Fibroblast of skin of right biceps (primary cell): ENCODE results near the gene SMARCC1.

Experiments
- DNase-seq: peaks from one replicate; pipeline ENCODE4 v3.0.0-alpha.2; 2013

The SMARCC1 gene

DNA sequence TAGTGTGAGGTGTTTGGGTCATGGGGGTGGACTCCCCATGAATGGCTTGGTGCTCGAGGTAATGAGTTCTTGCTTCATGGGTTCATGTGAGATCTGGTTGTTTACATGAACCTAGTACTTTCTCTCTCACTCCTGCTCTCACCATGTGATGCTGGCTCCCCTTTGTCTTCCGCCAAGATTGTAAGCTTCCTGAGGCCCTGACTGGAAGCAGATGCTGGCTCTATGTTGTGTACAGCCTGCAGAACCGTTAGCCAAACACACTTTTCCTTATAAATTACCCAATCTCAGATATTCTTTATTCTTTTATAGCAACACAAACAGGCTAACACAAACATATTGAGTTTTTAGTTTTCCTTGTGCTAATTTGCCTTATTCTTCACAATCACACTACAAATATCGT lies 199.9 kb downstream of the SMARCC1 start:
- no peak for DNase-seq

DNA sequence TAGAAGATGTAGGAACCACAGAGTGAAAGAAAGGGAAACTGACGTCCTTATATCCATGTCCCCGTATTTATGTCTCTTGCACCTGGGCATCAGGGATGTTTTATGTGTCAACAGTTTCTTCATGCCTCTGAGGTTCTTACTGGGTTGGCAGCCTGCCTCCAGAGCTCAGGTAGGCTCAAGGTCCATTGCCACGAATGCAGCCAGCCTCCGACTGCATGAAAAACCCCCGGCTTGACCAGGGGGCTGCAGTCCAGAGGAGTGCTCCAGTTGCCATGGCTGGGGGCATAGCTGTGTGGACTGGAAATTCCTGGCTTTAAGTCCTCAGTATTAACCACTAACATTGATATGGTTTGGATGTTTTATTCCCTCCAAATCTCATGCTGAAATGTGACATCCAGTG lies 200.3 kb downstream of the SMARCC1 start:
- DNase-seq = no peak

DNA sequence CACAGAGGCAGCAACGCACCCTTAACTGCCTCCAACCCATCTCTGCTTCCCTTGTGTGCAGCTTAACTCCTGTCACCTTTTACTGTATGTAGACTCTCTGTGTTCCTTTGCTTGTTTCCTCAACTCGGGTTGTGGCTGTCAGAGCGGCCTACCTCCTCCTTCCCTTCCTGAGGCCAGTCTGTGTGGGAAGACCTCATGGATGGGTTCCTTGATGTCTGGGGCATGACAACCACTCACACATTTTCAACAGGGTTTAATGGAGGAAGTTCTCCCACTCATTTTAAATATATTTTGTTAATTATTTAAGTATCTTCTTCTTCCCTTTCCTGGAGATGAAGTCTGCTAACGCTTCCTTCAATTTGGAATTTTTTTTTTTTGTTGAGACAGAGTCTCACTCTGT lies 201.2 kb downstream of the SMARCC1 start:
- no peak for DNase-seq

DNA sequence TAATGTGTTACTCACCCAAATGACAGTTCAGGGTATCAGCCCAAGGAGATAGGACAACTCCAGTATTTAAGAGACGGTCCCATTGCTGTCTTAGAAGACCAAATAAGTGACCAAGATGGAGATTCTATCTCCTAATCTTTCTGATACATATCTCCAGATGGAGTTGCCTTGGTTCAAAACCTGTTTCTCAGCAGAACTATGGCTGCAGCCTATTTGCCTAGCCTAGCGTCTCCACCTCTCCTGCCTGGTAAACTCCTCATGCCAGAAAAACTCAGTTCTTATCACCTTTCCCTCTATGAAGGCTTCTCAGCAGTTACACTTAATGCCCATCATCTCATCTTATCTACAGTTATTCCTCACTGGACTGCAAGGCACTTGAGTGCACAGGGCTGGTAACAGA lies 201.8 kb downstream of the SMARCC1 start:
- DNase-seq = no peak

DNA sequence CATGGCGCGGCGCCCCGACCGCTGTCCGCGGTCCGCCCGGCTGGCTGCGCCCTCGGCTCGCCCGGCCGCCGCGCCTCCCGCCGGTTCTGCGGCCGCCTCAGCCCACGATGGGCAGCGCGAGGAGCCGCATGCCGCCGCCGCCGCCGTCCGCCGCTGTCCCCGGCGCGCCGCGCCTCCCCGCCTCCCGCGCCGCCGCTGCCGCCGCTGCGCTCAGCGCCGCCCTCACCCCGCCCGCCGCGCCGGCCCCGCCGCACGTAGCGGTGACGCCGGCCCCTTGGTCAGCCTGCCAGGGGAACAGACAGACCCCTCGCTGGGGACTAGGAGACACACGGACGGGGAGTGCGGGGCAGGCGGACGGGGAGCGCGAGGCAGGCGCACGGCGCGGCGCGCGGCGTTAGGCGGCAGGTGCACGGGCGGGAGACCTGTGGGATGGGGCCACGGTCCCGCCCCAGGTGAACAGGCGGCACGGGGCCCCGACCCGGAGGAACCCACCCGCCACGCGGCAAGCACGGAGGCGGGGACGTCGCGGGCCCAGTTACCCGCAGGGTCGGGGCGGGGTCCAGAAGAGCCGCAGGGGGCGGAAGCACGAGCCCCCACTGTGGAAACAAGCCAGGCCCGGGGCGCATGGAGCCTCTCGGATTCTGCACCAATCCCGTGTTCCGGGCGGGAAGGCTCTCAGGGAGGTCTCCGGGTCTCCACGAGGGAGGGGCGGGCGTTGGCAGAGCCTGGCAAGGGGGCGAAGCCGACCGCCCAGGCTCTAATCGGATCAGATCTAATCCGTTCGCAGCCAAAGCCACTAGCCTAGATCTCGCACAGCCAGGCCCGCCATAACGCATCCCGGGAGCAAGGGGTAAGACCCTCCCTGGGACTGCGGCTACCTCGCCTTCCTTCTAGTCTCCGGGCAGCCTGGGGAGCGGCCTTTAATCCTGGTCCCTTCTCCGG lies 202.7 kb downstream of the SMARCC1 start, which contains the start of gene CSPG5:
TSS of gene CSPG5 (minus strand) at position 175 of the 942 bp plus-strand sequence. CDS start at position 3, 172 bp downstream.
- no peak for DNase-seq

DNA sequence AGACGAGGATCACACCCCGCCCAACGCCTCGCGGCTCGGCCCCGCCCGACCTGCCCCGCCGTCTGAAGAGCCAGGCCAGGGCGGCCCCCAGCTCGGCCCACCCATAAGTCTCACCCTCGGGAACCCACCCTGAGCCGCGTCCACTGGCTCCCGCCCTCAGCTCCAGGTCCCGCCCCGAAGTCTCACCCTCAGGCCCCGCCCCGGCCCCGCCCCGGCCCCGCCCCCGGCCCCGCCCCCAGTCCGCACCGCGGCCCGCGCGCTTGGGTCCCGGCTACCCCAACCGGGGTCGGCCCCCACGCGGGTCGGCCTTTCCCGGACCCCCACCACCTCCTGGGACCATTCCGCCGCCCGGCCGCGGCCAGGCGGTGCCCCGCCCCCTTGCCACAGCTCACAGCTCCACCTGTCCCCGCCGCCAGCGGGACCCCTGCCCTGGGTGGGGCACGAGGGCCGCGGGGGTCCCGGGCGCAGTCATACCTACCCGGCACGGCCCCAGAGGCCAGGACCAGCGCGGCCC lies 203.5 kb downstream of the SMARCC1 start:
- DNase-seq = peak; percentile 15

DNA sequence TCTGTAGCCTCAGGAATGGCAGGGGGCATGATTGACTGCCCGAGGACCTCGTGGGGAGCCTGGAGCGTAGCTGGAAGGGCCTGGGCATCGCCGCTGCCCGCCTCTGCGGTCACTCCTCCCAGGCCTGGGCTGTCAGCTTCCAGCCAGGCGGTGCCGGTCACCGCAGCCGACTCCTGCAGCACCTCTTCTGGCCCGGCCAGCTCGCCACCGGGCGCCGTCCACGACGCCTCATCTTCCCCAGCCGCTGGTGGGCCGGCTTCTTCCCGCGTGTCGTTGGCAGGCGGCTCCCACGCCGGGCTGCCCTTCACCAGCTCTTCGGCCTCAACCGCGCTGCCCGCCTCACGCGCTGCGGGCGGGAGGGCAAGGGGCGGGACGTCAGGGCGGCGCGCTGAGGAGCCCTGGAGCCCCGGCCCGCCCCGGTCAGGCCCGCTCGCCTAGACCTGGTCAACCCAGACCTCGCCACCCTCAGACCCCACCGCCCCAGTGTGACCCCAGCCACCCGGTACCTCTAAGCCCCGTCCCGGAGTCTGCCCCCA lies 204.0 kb downstream of the SMARCC1 start:
- no peak for DNase-seq

DNA sequence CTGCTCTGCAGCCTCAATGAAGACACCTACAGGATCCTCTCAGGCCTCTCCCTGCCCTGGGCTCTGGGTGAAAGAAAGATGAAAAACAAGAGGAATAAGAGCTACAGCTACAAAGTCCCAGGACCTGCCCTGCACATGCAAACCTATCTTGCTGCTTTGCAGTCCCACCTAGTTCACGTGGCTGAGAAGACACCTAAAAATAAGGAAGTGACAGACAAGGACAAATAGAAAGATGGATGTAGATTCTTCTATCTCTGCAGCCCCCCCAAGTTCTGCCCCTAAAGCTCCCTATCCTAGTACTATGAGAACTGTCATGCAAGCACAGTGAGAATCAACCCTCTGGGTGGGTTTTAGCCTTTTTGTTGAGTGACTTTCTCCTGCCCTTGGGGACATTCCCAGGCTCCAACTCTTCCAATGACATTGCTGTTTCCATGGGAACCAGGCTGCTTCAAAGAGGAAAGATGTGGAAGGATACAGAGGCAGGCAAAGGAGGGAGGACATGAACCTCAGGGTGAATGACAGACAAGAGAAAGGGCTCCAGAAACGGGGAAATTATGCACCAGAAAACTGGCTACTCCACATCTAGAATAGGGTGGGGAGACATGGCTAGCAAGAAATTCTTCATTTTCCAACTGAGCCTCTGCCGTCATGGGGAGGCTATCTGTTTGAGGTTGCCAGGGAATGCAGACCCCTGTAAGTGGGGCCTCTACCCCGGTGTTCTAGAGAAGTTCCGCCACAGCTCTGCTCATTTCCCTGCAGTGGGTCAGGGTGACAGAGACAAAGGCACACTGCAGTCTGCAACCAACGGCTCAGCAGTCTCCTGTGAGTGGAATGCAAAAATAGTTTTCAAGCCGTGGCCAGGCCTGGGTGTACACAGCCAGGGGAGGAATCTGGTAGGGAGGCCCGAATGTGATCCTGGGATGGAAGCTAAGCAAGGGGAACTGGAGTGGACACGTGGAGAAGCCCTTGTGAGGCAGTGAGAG lies 208.2 kb downstream of the SMARCC1 start:
- no peak for DNase-seq

DNA sequence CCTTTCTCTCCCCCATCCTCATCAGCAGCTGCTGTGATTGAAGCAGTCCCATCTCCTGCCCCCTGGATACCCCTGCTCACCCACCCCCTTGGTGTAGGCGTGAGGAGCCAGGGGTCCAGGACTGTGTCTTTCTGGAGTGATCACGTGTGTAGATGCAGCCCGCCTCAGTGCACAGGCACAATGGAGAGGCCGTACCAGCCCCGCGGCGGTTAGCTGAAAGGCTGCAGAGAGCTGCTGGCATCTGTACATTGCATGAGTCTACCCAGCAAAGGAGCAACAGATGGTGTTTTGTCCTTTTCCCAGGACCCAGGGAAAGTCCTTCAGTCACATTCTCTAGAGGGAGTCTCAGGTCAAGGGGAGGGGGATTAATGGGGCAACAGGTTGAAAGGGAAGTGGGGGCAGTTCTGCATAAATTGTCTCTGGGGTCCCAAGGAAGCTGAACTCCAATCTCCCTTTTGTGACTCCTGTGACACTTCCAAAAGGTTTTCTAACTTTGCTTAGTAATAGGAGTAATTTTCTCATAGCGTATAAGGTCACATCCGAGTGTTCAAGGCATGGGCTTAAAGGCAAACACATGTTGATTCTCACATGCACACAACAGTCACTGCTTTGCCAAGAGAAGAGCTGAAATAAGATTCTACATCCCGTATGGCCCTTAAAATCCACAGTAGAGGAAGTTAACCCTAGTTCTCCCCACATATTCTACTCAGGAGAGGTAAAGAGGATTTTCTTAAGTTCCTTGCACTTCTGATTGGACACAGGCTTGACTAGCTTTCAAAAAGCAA lies 210.1 kb downstream of the SMARCC1 start:
- DNase-seq = no peak

DNA sequence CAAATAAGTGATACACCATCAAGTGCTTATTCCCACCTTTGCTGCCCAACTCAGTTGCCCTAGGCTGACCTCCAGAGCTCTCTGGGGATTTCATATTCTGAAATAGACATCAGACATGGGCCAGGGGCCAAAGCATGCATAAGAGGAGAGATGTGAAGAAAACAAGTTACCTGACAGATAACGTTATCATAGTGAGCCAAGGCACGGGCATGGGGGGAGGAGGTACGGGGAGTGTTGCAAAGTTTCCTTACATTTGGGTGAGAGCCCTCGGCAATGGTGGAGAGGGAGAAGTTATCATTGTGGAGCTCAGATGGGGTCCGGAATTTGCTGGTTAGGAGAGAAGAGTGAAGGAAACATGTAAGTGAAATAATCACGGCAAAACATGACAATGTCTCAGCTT lies 212.8 kb downstream of the SMARCC1 start:
- DNase-seq = no peak

DNA sequence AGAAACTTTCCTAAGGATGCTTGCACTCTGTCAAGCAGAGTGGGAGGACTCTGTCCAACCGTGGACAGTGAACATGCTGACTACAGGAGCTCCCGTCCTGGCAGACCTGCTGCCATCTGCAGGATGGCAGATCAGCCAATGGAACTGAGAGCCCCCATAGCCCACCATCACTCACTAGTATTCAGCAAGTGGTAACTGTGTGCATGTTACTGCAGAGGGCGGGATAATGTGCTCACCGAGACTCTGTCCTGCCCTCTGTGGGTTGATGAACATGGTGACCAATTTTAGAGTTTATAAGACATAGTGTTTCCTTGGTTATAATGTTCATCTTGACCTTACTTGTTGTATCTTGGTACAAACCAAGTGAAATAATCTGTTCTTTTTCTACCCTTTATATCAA lies 214.5 kb downstream of the SMARCC1 start:
- no peak for DNase-seq

DNA sequence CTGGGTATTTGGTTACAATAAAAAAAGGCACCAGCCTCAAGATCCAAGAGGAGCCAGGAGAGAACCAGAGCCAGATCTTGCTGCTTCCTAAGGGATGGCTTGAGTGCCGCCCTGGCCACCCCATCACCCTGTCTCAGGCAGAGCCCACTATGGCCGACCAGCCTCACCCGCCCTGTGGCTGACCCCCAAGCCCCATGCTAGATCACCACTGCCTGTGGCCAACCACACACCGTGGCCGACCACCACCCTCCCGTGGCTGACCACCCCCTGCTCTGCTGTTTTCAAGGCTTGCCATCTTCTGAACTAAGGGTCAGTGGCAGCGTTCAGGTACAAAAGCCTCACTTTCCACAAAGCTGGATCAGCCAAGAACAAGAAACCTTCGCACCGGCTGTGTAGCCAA lies 215.0 kb downstream of the SMARCC1 start:
- no peak for DNase-seq

DNA sequence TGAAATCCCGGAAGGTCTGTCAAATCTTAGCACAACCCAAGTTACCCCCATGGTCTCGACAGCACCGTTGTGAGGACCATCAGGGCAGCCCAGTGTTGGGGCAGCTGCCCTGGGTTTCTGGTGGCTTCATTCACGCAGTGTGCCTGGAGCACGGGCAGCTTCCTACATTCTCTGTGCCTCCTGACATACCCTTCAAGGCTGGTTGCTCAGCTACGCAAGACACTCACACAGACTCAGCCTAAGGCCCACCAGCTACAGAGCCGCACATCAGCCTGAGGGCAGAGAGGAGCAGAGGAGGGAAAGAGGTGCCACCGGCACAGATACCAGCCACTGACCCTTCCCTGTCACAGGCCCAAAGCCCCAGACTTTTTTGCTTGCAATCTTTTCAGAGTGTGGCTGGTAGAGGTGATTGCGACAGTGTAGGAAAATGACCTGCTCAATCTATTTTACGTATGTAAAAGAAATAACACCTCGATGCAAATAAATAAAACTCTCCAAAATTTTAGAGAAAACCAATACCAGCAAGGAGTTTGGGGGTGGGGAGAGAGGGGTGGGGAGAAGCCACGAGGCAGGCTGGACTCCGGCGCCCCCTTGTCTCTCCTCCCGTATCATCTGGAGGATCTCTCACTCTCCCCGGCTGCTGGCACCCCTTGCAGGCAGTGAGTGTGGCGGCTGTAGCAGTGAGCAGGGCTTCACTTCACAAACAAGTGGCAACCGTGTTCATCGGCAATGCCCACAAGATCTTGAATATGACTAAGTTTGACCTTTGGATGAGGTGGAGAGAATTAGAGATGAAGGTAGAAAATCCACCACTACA lies 215.8 kb downstream of the SMARCC1 start:
- no peak for DNase-seq

DNA sequence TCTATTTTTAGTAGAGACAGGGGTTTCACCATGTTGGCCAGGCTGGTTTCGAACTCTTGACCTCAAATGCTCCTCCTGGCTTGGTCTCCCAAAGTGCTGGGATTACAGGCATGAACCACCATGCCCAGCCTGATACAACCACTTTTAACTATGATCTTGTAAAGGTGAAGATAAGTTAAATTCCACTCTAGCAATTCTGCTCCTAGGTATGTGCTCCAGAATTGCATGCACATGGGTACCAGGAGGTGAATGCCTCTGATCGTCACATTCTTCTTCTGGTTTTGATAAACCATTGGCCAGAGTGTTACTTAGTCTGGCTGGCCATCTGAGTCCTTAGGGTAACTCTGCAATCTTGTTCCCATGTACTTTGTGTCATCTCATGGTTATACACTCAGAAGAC lies 225.3 kb downstream of the SMARCC1 start:
- DNase-seq = no peak

DNA sequence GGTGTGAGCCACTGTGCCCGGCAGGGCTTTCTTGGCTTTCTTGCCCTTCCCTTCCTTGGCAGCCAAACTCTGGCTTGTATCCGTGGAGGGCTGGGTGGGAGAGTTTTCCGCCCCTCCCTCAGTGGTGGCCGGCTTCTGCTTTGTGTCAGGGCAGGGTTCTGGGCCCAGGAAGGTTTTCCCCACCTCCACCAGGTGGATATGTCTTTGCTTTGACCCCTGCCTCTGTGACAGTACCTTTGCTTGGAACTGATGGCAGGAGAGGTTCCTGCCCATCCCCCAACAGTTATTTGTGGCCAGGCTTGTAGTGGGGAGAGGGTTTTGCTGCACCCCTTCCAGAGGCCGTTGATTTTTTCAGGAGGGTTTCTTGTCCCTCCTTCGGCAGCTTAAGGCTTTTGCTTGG lies 227.4 kb downstream of the SMARCC1 start:
- DNase-seq = no peak

DNA sequence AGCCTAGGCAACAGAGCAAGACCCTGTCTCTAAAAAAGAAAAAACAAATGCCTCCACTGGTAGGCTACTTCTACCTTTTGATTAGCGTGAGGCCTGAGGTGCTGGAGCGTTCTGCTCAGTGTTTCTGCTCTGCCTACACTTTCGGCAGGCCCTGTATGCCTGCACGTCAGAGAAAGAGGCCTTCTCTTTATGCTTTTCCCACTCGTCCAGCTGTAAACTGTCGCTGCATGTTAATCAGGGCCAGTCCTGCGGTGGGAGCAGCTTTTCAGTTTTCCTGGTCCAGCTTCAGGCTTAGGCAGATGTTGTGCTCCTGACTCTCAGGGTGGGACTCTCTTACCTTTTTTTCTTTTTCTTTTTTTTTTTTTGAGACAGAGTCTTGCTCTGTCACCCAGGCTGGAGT lies 228.3 kb downstream of the SMARCC1 start:
- no peak for DNase-seq

DNA sequence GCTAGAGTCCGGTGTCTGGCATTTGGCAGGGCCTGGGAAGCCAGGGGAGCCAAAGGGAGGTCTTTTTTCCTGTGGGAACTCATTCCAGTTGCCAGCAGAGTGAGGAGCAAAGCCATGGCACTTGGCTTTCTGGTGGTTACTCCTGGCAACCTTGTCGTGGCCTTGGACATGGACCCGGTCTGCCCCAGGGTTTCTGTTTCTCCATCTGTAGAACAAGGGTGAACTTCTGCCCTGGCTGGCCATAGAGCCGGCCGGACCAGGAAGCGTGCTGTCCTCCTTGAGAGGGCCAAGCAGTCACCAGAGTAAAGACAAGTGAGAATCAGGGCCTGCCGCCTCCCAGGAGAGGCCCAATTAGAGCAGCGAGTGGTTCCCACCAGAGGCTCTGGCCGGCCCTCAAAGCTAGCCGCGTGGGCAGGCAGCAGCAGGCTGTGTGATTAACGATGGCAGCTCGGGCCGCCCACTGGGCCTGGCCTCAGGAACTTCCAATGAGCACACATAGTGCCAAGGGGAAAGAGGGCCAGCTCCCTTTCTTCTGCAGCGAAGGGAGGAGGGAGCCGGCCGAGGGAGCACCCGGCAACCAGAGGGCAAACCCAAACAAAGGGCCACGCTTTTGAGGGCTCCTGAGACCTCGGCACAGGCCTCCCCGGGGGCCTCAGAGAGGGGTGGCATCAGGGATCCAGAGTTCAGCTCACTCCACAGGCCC lies 239.1 kb downstream of the SMARCC1 start:
- DNase-seq = peak; percentile 14

DNA sequence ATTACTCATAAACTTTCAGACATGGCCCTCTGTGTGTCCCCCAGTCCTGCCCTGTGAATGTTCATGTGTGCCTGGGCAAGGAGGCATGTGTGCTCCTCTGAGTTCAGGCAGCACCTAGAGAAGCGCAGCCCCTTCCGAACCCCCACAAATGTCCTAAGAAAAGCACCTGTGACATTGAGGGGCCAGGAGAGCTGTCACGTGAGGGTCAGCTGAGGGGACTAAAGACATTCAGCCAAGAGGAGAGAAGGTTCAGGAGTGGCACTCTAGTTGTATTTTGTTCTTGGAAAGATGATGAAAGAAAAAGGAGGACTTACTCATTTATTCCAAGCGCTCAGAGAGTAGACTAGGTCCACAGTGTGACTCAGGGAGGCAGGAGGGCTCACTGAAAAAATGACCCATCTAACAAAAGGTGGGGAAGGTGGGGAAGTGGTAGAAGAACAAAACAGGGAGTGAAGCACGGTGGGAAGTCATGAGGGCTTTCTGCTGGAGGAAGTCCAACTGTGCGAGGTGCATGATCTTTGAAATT lies 240.0 kb downstream of the SMARCC1 start:
- peak; percentile 3 for DNase-seq

DNA sequence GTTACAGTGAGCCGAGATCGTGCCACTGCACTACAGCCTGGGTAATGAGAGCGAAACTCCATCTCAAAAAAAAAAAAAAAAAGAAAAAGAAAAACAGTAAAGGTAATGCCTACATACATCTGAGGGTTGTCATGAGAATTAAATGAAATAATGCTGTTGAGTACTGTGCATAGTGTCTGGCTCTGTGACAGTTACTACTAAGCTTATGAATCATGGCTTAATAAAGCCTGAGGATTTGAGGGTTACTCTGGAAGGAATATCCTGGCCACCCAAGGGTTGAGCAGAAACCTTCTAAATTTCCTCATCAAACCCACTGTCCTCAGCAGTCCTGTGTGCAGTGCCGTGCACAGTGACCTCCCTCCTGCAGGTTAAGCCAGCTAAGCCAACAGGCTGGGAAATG lies 241.4 kb downstream of the SMARCC1 start:
- peak; percentile 13 for DNase-seq

DNA sequence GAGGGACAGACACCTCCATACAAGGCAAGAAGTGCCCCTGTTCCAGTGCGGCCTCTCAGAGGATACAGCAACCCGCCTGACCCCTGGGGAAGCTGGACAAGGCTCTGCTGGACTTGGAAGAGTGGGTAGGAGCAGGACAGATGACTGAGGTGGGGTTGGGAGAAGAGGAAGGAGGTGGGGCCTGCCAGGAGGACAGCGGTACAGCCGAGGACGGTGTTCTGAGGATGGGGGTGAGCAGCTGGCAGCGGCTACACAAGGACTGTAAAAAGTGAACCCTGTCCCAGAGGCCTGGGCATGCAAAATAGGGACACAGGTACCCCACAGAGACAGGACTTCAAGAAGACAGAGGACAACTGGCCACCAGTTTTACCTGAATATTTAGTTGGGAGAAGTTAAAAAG lies 244.7 kb downstream of the SMARCC1 start:
- no peak for DNase-seq
